Right hindlimb (tissue), 1 donor: Measurements from ENCODE around the gene PRR23E.

ENCODE experiments used
- DNase-seq: peaks from one replicate; pipeline ENCODE4 v3.0.0-alpha.2; 2018

PRR23E gene

DNA sequence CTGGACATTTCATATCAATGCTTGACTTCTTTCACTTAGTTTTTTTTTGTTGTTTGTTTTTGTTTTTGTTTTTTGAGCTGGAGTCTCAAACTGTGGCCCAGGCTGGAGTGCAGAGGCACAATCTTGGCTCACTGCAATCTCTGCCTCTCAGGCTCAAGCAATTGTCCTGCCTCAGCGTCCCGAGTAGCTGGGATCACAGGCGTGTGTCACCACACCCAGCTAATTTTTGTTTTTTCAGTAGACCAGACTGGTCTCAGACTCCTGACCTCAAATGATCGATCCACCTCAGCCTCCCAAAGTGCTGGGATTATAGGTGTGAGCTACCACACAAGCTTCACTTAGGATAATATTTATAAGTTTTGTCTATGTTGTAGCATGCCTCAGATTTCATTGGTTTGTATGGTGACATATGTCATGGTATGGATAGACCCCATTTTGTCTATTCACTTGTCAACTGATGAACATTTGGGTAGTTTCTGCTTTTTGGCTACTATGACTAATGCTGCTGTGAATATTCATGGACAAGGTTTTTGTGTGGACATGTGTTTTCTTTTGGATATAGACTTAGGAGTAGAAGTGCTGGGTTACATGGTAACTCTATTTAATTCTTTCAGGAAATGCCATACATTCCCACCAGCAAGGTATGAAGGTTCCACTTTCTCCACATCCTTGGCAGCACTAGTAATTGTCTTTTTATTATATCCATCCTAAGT lies 6.8 kb upstream of the PRR23E start:
- no peak for DNase-seq

DNA sequence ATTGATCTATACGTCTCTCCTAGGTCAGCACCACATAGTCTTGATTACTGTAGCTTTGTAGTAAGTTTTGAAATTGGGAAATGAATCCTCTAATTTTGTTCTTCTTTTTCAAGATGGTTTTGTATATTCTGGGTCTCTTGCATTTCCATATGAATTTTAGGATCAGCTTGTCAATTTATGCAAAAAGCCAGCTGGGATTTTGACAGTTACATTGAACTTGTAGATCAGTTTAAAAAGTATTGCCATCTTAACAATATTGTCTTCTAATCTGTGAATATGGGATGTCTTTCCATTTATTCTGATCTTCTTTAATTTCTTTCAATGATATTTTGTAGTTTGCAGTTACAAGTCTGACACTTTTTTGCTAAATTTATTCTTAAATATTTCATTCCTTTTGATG lies 5.6 kb upstream of the PRR23E start:
- no peak for DNase-seq

DNA sequence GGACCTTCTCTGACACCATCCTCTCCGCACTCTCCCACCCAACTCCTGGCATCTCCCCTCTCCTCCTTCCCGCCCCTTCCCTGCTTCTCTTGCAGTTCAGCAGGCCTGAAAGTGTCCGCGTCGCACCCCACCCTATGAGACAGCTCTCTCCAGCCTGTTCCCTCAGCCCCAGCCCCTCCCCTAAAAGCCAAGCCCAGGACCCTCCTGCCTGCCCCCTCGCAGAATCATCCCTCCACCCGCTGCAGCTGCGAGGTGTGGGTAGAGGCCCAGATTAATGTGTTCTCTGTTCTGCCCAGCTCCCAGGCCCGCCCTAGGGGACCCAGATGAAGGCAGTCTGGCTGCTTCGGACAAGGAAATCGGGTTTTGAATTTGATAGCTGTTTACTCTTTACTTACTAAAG lies 410 bp downstream of the PRR23E start:
- no peak for DNase-seq

DNA sequence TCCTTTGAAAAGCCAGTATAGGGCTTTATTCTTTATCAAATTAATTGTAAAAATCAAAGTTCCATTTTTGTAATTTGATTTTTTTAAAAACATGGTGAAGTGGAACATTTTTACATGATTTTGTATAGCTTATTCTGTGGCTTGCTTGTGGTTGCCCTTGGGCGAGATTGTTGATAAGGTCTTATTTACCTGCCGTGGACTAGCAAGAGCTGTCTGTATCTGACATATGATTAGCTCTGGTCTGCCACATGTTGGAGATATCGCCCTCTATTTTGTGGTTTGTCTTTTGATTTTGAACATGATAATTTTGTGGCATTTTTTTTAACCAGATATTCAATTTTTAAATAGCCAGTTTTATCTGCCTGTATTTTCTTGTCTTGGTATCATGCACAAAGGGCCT lies 844 bp downstream of the PRR23E start:
- DNase-seq = no peak

DNA sequence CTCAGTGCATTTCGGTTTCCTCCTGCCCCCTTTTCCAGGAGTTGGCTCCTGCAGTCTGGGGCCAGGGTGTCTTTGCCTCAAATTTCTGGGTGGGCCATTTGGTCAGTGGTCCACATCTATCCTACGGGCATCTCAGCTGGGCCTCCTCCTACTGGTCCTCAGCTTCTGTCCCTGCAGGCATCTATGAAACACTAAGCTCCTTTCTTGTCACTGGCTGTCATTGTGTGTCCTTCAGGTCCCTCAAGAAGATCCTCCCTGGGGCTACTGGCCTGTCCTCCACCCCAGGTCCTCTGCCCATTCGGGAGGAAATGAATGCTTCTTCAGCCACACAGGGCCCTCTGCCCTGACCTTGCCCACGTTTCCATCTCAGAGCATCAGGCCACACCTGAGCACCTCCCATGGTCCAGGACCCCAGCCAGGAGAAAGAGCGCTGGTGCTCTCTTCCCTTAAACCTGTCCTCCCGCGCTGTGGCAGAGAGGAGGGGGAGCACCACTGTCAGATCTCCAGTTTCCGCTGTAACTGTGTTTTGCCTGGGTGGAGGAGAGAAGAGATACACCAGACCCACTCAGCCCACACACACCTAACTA lies 1.8 kb downstream of the PRR23E start:
- no peak for DNase-seq

DNA sequence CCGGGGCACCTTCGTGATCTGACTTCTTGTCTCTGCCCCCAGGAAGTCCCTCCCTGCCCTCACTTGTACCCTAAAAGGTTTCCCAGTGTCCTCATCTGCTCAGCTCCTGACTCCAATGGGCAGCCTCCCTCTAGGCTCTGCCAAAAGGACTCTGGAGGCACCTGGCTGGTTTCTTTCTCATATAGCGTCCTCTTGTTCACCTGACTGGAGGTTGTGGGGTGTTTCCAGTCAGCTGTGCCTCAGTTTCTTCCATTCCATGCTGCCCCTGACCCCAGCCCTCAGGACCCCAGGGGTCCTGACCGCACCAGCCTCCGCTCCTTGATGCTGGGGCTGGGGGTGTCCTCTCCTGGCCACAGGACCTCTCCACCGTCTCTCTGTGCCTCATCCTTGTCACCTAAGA lies 2.5 kb downstream of the PRR23E start:
- no peak for DNase-seq

DNA sequence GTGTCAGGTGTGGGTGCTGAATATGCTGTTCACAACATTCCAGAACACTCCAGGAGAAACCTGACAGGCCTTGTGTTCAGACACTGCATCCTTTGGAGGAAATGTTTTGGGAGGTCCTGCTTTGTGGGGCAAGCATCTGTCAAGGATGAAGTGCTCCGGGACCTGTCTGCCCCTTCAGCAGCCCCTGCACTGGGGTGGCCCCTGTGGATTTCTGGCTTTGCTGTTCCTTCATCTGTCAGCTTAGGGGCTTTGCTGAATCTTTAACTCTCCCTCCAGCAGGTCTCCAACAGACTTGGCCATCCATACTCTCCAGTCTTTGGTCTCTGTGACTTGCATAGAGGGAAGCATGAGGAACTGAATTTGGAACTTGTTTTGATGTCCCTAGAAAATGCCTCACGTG lies 3.1 kb downstream of the PRR23E start:
- DNase-seq = no peak

DNA sequence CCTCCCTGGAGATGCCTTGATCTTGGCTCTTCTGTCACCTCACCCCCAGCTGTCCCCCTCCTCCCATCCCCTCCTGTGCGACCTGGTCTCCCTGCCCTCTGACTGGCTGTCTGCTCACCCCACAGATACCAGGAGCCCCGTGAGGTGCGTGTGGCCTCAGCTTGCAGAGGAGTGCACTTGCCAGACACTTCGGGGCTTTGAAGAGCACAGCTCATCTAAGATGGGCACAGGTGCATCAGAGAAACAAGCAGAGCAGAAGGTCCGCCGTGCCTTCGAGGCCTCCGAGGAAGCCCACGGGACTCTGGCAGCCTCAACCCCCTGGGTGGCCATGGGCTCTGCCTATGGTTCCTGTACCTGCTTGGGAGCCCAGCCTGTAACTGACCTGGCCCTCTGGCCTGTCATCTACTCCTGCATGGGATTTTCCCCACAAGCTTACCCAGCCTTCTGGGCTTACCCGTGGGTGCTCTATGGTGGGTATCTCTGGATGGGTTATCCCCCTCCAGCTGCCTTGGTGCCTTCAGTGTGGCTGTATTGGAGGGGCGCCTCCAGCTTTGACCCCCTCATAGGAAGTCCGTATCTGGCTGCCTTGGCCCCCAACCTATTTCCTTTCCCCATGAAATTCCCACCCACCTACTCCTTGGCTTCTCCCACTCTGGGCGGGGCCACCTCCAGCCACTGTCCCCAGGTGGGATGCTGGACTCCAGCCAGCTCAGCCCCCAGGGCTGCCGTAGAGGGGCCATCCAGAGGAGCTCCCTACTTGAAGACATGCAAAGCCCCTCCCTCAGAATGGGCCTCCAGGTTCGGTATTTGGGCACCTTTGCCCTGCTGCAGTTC lies 3.8 kb downstream of the PRR23E start:
- DNase-seq = no peak

DNA sequence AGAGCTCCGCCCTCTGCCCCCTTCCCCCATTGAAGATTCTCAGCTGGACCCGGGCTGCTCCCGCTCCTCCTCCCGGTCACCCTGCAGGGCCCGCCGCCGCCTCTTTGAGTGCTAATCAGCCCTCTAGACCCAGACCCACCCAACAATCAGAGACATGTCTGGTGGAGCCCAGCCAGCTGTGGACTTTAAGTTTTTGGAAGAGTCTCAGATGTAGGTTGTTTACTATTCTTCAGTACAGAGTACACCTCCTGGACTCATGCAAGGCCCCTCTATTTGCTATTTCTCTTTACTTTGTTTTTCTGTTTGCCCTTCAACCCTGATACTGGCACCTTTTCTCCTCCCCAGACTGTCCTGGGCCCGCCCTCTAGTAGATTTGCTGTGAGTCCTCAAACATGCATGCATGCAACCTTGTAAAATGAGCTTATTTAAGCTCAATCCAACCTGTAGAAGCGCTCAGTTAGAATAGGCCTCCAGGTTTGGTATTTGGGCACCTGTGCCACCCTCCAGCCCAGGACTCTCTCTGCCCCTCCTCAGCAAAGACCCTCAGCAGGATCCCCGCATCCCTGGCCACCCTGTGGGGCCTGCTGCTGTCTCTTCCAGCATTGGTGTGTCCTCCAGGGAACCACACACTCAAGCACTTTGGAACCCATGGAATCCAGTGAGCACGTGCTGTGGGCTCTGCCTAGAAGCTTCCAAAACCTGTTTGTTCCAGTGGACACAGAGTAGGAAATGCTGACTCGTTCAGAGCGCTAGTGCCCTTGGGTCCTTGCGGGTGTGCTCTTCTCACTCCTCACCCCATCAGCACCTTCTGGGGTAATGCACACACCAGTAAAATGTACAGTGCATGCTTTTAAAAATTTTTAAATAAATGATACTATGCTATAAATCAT lies 4.6 kb downstream of the PRR23E start:
- DNase-seq = no peak

DNA sequence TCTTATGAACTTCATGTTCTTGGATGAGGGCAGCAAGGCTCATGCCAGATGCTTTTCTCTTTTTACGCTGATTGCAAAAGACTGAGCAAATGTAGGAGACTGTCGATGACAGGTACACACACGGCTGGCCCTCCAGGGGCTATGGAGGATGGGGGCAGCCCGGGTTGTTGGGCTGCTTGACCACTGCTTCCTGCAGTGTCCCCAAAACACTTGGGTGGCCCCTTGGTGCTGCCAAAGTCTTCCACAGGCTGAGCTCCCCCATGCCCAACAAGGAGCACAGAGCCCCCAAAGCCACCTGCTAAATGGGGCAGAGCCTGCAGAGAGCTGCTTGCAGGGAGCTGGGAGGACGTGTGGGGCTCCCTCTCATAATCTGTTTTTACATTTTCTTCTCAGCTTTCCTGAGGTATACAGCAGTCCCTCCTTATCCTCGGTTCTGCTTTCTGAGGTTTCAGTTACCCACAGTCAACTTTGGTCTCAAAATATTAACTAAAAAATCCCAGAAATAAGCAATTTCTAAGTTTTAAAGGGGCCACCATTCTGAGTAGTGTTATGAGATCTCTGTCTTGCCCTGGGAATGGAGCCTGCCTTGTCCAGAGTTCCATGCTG lies 7.3 kb downstream of the PRR23E start:
- no peak for DNase-seq

DNA sequence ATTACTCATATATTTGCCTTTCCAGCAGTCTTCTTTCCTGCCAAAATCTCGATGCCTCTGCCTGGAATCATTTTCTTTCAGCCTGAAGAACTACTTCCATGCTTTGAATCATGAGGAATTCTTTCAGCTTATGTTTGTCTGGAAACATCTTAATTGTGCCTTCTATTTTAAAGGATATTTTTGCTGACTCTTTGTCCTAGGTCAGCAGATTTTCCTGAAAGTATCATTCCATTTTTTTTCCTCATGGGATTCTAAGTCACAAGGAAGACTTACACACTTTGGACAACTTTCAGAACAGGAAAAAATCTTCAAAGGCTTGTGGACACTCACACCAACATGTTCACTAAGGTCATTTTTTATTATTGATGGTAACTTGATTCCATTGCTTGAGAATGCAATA lies 10.1 kb downstream of the PRR23E start:
- DNase-seq = no peak

DNA sequence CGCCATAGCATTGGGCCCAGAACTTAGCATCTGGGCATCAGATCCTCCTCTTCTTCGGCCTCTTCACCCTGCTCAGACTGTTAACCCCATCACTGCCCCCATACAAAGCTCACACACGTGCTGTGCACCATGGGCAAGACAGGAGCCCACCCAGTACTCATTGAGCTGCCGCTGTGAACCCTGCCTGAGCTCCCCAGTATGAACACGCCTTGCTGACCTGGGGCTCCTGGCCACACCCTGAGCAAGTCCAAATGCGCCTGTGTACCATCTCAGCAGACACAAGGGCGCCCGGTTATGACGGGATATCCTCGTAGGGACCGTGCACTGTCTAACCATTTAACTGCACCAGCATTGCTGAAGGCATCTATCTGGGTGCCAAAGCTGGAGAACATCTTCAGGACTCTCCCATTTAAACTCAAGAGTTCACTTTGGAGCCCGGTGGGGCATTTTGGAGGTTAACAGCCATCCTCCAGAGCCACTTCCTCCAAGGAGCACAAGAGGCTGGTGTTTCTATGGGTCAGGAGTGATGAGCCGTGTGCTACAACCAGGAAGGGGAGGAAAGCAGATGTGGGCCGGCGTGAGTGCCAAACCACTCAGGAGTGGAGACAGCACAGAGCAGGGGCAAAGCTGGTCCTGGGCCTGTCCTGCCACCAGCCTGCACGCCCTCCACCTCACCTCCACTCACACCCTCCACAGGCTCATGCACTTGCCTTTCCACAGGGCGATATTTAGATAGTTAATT lies 12.1 kb downstream of the PRR23E start:
- DNase-seq = no peak

DNA sequence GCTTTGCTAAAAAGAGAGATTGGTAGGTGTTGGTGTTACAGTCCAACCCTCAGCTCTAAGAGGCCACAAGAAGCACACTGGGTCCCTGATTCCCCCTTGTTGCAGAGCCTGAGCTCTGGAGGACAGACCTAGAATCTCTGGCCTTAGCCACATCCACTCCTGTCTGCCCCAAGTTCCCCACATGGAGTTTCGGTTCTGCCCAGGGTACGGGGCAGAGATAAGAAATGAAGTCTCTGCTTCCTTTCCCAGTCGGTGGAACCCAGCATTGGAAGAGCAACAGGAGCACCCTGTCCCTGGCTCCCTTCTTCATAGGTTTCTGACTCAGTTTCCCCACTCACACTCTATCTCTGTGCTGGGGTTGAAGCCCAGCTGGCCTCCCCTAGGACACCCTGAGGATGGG lies 13.2 kb downstream of the PRR23E start:
- DNase-seq = no peak

DNA sequence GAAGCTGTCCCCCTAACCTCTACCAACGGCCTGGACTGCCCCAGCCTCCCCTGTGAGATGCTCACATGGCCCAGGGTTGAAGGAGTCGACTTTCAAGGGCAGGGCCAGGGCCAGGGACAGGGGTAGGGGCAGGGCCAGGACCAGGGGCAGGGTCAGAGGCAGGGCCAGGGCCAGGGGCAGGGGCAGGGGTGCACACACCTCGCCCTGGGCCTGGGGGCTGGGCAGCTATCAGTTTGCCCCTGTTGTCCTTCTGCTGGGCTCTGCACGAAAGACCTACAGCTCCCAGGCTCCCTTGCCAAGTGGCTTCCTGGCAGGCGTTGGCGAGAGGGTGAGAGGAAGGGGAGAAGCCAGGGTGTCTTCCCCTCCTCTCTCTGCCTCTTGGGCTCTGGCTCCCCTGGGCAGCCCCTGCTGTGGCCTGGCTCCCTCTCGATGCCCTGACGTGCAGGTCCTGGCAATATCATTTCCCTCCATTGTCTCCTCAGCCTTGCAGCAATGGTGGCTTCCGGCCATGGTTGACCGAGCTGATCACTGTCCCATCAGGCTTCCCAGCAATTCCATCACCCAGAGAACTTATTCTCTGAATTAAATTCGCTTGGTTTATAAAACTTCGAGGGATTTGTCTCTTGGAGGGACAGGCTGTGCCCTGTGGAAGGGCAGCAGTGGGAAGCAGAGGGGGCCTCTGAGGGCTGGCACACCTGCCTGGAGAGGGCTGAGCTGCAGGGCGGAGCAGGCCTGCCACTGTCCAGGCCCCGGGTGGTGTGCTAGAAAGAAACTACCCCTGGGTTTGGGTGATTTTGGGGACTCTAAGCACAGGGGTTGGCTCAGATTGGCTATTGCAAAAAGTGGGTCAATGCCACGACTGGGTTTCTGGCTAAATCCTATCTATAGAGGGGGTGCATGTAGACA lies 13.9 kb downstream of the PRR23E start:
- no peak for DNase-seq

DNA sequence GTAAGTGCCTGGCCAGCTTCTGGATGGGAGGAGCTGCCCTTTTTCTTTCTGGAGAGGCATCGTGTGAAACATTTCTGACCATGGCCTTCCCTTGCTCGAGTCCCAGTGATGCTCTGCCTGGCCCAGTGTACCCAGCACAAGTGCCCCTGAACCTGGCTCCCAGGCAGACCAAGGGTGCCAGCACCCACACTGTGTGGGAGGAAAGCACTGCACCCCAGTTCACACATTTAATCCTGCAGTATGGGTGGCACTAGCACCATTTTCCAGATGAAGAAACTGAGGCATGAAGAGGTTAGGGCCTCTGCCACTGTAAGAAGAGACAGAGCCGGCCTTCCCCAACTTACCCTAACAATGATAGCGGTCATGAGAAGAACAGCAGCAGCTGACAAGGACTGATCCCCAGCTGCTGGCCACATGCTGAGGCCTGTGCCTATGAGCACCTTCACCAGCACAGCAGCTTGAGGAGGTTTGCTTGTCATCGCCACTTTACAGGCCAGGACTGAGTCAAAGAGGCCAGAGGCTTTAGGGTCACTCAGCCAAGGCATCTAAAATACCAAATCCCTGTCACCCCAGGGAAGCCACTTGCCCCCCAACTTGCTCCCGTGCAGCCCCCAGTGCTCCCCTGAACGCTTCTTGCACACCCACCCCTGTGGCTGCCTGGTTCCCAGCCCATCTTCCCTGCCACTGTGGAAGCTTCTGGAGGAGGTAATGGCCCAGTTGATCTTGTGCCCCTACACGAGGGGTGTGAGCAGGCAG lies 15.0 kb downstream of the PRR23E start:
- no peak for DNase-seq

DNA sequence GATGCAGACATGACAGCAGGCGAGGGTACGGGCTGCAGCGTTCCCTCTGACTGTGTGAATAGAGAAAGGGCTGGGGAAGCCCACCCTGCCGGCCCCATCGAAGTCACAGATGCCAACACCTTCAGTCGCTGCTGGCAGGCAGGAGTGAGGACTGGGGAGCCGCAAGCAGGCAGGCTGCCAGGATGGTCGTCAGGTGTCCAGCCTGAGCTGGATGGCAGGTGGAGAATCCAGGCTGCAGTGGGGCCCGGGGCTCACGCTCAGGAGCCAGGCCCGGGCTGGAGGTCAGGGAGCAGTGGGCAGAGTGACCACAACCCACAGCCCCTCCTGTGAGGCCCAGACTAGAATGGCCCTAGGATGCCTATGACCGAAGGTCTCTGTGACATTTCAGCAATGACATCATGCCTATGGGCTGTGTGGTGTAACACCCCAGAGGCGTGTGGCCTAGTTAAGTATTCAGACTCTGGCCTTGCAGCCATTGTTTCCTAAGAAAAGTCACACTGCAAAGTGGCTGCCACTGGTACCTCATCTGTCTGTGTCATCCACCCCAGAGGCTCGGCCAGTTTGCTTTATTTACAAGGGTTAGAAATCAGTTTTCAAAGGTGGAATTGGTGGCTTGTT lies 15.7 kb downstream of the PRR23E start:
- DNase-seq = no peak

DNA sequence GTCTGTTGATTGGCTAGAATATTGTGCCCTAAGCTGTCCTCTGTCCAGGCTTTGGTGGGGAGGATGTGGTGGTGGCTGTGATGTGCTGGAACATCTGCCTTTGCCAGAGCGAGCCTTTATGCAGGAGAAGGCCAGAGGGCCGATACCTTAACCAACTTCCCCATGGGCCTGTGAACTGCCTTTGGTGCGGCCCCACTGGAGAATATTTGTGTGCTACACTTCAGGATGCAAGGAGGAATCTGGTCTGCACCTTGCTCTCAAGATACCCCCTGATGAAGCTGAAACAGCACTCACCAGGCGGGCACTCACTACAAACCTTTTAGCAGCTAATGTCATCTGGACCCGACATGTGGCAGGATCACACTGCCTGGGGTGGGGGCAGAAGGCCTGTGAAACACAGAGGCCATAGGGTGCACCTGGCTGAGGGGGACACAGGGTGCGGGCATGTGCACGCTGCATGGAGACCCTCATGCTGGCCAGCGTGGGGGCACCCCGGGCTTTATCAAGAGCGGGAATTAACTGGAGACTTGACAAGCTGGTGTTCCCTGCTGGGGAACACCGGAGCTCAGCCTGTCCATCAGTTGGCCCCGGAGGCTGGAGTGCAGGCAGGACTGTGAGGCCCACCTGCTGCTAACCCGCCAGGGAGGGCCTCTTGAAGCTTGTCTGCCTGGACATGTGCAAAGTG lies 16.4 kb downstream of the PRR23E start:
- no peak for DNase-seq

DNA sequence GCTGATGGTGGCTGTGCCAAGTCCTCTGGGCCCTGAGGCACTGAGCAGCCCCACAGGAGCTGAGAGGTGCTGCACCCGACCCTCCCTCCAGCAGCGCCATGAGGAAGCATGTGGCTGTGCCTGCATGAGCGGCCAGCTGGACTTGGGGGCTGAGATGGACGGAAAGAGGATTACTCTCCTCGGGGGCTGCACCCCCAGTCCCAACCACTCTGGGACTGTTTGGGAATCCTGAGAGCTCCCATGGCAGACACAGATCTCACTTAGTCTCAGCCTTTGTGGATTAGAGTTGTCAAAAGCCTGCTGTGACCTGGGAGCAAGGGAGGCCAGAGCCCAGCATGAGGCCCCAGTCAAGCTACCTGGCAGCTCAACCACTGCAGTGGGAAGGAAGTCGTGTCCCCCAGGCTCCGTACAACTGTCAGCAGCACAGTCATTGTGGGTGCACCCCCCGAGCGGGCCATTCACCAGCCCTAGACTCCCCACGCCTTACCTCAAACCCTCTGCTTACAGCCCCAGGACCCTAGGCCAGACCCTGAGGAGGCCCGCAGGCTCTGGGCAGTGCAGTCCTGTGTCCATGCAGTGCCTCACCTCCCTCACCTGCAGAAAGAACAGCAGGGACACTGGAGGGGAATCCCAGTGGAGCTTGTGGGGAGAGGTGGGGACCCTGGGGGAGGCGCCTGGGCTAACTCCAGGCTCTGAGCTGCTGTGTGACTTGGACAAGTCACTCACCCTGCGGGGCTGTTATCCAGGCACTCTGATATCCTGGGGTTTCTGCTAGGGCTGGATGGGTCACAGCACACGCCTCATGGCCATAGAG lies 17.1 kb downstream of the PRR23E start:
- DNase-seq = no peak
